Stimulated activated CD8-positive, alpha-beta memory T cell treated with anti-CD3 and anti-CD28 coated beads, Interleukin-4, amount 100 ng/mL, for 4 hours (primary cell): ENCODE data around the gene ADCK1.
"Not testable (repeated sequence)": the region's sequence is repeated elsewhere in the genome, so short reads cannot be mapped to it uniquely, and the experiment has no call there.

Experiments
- DNase-seq, 2 donors: peaks; one replicate each; pipeline ENCODE4 v3.0.0-alpha.2; 2020; ENCODE audit warnings: low read depth in 2 of 2, low spot score in 1 of 2

Gene ADCK1

GRCh38 chr14:77808250-77808649 is 8.3 kb downstream of the ADCK1 start:
- DNase-seq: no peak

- DNase-seq: no peak
These were observed 9.1 kb downstream of the ADCK1 start for GRCh38 chr14:77809011-77809410.

- DNase-seq: no peak
These were observed 12.1 kb downstream of the ADCK1 start for GRCh38 chr14:77812028-77812427.

DNA sequence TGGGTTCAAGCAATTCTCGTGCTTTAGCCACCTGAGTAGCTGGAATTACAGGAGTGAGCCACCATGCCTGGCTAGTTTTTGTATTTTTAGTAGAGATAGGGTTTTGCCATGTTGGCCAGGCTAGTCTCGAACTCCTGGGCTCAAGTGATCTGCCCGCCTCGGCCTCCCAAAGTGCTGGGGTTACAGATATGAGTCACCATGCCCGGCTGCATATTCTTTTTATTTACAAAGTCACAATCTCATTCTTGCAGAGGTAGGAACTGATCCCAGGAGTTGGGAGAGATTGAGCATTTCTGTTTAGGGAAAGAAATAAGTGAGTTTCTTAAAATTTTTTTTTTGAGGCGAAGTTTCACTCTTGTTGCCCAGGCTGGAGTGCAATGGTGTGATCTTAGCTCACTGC is 12.8 kb downstream of the ADCK1 start:
- not testable (repeated sequence) for DNase-seq

DNA sequence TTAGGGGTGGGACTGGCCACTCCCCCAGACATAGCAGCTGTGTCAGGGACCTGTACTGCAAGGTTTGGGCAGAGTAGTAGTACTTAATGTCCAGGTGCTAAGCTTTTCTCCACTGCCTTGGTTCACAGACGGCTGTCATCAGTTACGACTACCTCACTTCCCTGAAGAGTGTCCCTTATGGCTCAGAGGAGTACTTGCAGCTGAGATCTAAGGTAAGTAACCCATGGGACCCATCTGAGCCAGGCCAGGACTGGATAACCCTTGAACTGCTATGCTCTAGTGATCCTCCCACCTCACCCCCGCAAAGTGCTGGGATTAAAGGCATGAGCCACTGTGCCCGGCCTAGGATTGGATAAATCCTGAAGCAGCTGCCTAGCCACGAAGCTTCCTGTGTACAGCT is 22.4 kb downstream of the ADCK1 start:
- no peak for DNase-seq

GRCh38 chr14:77822741-77823140 is 22.8 kb downstream of the ADCK1 start:
- DNase-seq: no peak

DNA sequence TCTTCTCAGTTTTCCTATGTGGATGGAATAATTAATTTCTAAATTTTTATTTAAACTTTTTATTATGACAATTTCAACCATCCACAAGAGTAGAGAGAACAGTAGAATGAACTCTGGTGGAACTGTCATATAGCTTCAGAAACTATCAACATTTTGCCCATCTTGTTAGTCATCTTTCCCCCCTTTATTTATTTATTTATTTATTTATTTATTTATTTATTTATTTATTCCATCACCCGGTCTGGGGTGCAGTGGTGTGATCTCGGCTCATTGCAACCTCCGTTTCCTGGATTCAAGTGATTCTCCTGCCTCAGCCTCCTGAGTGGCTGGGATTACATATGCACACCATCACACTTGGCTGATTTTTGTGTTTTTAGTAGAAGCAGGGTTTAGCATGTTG is 23.5 kb downstream of the ADCK1 start:
- DNase-seq: no peak

DNA sequence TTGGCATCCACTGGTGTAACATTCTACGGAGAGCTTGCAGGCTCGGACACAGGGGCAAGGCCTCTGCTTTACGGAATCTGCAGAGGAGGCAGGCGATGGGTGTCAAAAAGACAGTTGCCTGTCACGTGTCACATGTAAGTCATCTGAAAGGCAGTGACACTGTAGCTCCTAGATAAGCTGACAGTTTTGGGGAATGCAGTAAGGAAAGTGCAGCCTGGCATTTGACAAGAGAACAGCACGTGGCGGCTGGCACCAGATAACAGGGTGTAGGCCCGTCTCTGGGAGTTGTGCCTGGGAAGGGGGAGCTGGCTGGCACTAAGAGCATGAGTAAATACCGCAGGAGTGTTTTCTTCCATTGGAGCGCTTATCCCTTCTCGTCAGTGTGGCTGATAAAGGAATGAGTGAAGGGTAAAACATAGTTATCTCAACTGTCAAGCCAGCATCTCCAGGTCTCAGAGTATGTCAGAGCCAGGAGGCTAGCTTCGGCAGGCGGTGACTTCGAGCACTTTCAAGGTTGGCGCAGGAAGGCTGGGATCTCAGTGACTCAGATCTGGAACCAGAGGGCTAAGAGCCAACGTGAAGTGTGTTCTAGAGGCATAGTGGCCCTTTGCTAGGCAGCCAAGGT is 26.1 kb downstream of the ADCK1 start:
- DNase-seq: no peak

DNA sequence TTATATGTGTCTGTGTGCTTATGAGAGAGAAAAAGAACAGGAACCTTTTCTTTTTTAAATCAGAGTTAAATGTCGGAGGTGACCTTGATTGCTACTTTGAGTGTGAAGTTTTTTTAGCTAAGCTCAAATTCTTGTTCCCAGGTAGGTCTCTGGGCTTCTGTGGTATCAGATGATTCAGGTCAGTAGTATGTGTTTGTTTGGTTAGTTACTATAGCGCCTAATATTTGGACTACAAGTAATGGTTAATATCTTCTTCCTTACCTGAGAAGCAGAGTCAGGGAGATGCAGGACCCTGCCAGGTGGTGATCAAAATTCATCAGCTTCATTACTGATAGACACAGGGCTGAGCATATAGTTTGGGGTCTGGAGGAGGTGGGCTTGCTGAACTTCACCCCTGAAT is 30.8 kb downstream of the ADCK1 start:
- no peak for DNase-seq

DNA sequence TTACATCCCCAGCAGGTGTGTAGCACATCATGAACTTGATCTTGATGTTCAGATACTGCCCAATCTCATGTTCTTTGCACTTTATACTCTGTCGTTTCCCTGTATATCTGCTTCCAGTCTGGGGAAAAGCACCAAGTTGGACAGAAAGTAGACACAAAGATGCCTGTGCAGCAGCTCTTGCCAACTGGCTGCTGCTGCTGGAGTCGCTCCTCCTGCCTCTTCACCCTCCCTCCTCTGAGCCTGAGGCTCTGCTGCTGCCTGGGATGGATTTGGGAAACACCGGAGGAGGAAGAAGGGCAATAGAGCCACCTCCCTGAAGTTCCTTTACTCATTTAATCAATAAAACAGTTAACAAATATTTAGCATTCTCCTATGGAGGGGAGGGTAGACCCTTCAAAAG is 32.4 kb downstream of the ADCK1 start:
- no peak for DNase-seq

DNA sequence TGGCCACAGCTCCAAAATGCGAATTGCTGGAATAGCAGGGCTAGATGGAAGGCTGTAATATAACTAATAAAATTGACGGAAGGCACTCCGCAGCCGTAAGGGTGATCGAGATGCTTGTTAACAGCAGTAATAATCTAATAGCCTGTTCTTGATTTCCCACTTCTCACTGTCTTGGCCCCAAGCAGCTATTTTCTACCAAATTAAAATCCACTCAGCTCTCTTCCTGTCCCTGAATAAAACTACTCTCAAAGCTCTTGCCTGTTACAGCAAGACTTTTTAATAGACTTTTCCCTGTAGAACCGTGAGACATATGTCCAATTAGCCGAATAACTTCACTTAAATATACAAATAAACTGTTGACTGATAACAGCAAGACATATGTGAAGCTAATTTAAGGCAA is 38.0 kb downstream of the ADCK1 start:
- DNase-seq: no peak

DNA sequence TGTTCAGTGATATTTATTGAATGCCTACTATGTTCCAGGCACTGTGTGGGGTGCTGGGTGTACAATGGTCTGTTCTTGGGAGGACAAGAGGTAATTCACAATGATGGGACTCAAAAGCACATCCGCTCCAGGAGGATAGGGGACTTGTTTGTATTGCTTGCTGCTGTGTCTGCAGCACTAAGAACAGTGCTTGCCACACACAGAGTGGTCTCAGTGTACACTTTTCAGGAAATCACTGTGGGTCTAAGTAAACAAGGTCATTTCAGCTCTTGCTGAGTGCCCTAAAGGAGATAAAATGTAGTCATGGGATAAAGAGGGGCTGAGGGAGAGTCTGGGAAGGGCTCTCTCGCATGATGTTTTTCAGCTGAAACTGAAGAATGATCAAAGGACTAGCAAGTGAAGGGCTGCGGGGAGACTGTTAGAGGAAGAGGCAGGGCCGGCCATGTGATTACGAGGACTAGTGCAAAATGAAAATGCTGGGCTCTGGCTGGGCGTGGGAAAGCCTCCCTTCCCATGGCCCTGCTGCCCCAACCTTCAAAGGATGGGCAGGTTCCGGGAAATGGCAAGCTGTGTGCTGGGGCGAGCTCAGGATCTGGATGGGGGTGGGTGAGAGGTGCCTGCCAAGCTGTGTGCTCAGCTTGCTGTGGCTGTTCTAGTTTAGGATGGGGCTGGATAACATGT is 39.1 kb downstream of the ADCK1 start:
- DNase-seq: no peak

GRCh38 chr14:77843195-77843594 is 43.3 kb downstream of the ADCK1 start:
- no peak for DNase-seq

GRCh38 chr14:77843651-77844050 is 43.7 kb downstream of the ADCK1 start:
- no peak for DNase-seq

- DNase-seq: no peak
These were observed 44.9 kb downstream of the ADCK1 start for GRCh38 chr14:77844802-77845201.

DNA sequence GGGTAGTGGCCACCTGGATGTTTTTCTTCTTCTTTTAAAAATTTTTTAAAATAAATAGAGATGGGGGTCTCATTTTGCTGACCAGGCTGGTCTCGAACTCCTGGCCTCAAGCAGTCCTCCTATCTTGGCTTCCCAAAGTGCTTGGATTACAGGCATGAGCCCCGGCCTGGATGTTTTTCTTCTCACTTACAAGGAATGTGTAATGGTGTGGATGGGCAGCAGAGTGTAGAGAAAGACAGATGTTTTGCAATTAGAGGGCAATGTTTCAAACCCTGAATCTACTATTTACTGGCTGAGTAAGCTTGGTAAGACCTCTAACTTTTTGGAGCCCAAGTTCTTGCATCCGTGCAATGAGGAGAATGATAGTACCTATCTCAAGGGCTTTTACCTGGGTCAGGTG is 48.1 kb downstream of the ADCK1 start:
- DNase-seq: no peak

- DNase-seq: no peak
These were observed 49.8 kb downstream of the ADCK1 start for GRCh38 chr14:77849711-77850110.

DNA sequence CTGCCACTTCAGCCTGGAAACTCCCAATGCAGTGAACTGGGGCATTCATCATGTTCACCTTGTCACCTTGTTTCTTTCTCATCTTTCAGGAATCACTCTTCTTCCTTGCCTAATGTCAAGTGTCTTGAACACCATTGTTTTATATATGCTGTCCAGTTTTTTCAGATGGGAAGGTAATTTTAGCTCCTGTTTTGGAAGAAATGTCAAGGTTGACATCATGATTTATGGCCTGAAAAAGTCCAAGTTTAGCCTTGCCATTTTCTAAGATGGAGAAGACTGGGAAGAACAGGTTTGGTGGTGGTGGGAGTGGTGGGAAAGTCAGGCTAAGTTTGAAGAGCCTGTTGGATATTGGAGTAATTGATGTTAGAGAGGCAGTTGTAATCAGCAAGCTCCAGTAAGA is 54.0 kb downstream of the ADCK1 start:
- DNase-seq: no peak

GRCh38 chr14:77856941-77857340 is 57.0 kb downstream of the ADCK1 start:
- no peak for DNase-seq

DNA sequence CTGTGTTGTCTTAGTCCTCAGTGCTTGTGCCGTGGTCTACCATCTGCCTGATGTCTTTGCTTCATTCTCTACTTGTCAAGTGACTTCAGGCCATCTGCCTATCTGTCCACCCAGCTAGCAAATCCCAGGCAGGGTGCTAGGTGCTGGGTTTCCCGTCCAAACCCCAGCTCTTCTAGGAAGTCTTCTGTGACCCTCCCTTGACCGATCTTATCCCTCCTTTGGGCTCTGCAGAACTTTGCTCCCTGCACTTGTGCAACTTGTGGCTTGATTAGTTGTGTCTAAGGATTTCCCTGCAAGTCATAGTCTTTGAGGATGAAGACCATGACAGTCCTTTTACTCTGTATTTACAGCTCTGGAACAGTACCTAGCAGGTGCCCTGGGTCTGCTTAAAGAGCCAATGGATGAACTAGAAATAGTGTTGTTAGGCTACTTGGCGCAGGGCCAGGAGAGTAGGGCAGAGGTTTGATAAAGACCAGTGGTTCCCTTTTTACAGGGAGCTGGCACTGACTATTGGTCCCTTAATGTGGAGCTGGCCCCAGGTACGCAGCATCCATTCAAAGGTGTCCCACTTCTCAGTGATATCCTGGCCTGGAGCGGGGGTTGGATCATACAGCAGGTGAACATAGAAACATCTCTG is 60.1 kb downstream of the ADCK1 start:
- DNase-seq: no peak

GRCh38 chr14:77861201-77861600 is 61.3 kb downstream of the ADCK1 start:
- DNase-seq: no peak

DNA sequence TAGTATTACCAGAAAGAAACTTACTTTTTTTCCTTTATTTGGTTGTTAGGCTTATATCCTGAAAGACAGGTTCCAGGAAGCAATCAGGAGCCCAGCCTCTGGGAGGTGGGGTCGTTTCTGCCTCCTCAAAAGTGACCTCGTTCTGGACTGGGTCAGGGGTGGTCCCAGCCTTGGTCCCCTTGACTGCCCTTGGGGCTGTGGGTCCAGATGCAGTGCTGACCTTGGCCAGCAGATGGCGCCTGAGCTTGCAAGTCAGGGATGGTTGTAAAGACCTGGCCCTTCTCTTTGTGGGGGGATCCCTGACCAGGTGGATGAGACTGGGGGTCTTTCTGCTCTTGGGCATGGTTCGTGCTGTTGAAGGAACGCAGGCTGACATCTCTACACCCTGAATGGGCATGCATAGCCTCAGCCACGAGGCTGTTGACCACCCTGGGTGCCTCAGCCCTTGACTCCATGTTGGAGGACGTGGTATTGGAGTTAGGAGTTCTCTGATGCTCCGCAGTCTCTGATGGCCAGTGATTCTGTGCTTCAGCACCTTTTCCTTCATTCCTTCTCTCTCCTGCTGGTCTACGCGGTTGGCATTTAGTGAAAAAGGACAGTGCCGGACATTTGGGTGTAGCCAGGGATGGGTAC is 62.4 kb downstream of the ADCK1 start:
- DNase-seq: peak; percentile 34 to 66
